Osteocyte (in vitro differentiated cells): ENCODE measurements around the gene RPEL1. TPM values are rescaled to one million over a fixed set of nuclear protein-coding genes. Genes with fewer than 3 reads are reported as not detected.
"Not testable (repeated sequence)": the region's sequence is repeated elsewhere in the genome, so short reads cannot be mapped to it uniquely, and the experiment has no call there.

Experiments
- DNase-seq: peaks from one replicate; pipeline ENCODE4 v3.0.0; 2021; ENCODE audit warnings: mixed read lengths; ENCODE audit not compliant: unreplicated experiment; ENCODE audit errors: extremely low spot score
- H3K27ac Mint-ChIP-seq: one replicate; pipeline ENCODE4 v1.8.0; 2021; ENCODE audit warnings: mild to moderate bottlenecking, mixed read lengths; ENCODE audit not compliant: unreplicated experiment
- H3K27me3 Mint-ChIP-seq: one replicate; pipeline ENCODE4 v1.8.0; 2021; ENCODE audit warnings: mixed read lengths; ENCODE audit not compliant: unreplicated experiment
- H3K36me3 Mint-ChIP-seq: one replicate; pipeline ENCODE4 v1.8.0; 2021; ENCODE audit warnings: mixed read lengths; ENCODE audit not compliant: unreplicated experiment
- H3K4me1 Mint-ChIP-seq: one replicate; pipeline ENCODE4 v1.8.0; 2021; ENCODE audit warnings: mixed read lengths; ENCODE audit not compliant: unreplicated experiment
- H3K4me3 Mint-ChIP-seq: one replicate; pipeline ENCODE4 v1.8.0; 2021; ENCODE audit warnings: mild to moderate bottlenecking, moderate library complexity, mixed read lengths; ENCODE audit not compliant: unreplicated experiment
- H3K9me3 Mint-ChIP-seq: one replicate; pipeline ENCODE4 v1.8.0; 2021; ENCODE audit warnings: mixed read lengths; ENCODE audit not compliant: unreplicated experiment
- CTCF ChIP-seq: fragments of 200-600 bp; sonication (generic); IDR thresholded peaks from 2 replicates; pipeline ENCODE4 v1.5.0; 2021; ENCODE audit warnings: antibody characterized with exemption, mild to moderate bottlenecking, moderate library complexity
- total RNA-seq: library from RNA; stranded (reverse); gene quantifications from 2 replicates; pipeline ENCODE4 v1.2.1, GENCODE V29; 2021

Gene RPEL1
- total RNA-seq, 1 donor from 2014 or later: not detected

DNA sequence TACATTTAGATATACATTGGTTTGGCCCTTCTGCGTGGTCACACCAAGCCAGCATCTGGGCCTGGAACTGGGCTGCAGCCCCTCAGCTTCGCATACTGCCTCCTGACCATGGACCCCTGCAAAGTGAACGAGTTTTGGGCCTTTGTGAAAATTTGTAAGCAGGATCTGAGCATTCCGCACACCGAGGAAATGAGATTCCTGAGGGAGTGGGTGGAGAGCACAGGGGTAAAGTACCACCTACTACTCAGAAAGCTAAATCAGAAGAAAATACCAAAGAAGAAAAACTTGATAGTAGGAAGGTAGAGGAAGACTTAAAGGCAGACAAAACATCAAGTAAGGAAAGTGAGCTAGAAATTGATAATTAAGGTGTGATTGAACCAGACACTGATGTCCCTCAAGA, 30.1 kb upstream of the RPEL1 start:
- no peak for TF ChIP-seq CTCF
- H3K36me3 Mint-ChIP-seq: no peaks in the 10 kb centered on the region
- no peak for DNase-seq
- no peak overlapping the region for H3K4me3 Mint-ChIP-seq
- H3K9me3 Mint-ChIP-seq: peaks cover 6% of the 10 kb centered on the region
- peaks cover 7% of the 10 kb centered on the region for H3K4me1 Mint-ChIP-seq
- H3K27ac Mint-ChIP-seq: no peak overlapping the region
- H3K27me3 Mint-ChIP-seq: no peaks in the 10 kb centered on the region

- not testable (repeated sequence) for DNase-seq, H3K4me1 Mint-ChIP-seq, H3K9me3 Mint-ChIP-seq, H3K4me3 Mint-ChIP-seq, H3K36me3 Mint-ChIP-seq, H3K27ac Mint-ChIP-seq, H3K27me3 Mint-ChIP-seq
Observed at GRCh38 chr10:103216362-103216761, 29.3 kb upstream of the RPEL1 start.

GRCh38 chr10:103224133-103224532, 21.6 kb upstream of the RPEL1 start:
- no peak for TF ChIP-seq CTCF
- Mint-ChIP-seq H3K4me1 (peaks cover 3% of the 10 kb centered on the region), H3K36me3 (no peaks in the 10 kb centered on the region), H3K9me3 (peaks cover 12% of the 10 kb centered on the region), H3K27me3 (no peaks in the 10 kb centered on the region), H3K4me3 (no peak overlapping the region), H3K27ac (no peak overlapping the region)
- DNase-seq: no peak

DNA sequence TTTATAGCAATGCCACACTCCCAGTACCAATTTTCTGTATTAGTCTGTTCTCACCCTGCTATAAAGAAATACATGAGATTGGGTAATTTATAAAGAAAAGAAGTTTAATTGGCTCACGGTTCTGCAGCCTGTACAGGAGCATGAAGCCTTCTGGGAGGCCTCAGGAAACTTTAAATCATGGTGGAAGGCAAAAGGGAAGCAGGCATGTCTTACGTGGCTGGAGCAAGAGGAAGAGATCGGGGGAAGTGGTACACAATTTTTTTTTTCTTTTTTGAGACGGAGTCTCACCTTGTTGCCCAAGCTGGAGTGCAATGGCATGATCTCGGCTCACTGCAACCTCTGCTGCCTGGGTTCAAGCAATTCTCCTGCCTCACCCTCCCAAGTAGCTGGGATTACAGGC, 21.0 kb upstream of the RPEL1 start:
- not testable (repeated sequence) for H3K4me1 Mint-ChIP-seq, H3K4me3 Mint-ChIP-seq, H3K36me3 Mint-ChIP-seq, H3K27me3 Mint-ChIP-seq, H3K27ac Mint-ChIP-seq, DNase-seq
- peaks cover 12% of the 10 kb centered on the region for H3K9me3 Mint-ChIP-seq

DNA sequence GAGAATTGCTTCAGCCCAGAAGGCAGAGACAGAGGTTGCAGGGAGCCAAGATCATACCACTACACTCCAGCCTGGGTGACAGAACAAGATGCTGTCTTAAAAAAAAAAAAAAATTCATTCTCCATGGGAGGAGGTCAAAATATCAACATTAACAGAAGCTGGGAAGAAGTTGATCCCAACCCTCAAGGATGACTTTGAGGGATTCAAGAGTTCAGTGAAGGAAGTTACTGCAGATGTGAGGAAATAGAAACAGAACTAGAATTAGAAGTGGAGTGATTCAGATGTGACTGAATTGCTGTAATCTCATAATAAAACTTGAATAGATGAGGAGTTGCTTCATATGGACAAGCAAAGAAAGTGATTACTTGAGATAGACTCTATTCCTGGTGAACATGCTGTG, 19.7 kb upstream of the RPEL1 start:
- H3K9me3 Mint-ChIP-seq: peaks cover 12% of the 10 kb centered on the region
- no peaks in the 10 kb centered on the region for H3K36me3 Mint-ChIP-seq
- H3K4me3 Mint-ChIP-seq: no peak overlapping the region
- H3K27me3 Mint-ChIP-seq: no peaks in the 10 kb centered on the region
- DNase-seq: no peak
- H3K4me1 Mint-ChIP-seq: peaks cover 15% of the 10 kb centered on the region
- no peak overlapping the region for H3K27ac Mint-ChIP-seq
- TF ChIP-seq CTCF: no peak

DNA sequence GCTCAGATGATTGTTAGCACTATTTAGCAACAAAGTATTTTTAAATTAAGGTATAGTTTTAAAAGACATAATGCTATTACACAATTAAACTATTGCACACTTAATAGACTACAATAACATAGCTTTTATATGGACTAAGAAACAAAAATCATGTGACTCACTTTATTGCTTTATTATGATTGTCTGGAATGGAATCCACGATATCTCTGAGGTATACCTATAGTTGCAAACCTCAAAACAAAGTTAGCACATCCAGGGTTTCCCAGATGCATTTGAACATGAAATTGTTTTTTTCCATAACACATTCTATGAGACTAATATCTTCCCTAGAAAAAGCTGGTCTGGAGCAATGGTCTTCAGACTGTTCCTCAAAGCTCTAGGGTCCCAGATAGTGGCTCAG, 18.3 kb upstream of the RPEL1 start:
- Mint-ChIP-seq H3K9me3 (peaks cover 9% of the 10 kb centered on the region), H3K27me3 (no peaks in the 10 kb centered on the region), H3K36me3 (no peaks in the 10 kb centered on the region), H3K4me3 (no peak overlapping the region), H3K27ac (no peak overlapping the region), H3K4me1 (peaks cover 30% of the 10 kb centered on the region)
- no peak for DNase-seq
- TF ChIP-seq CTCF: no peak
